ENCODE results near the gene PRXL2B.
"Not testable (repeated sequence)": the region's sequence is repeated elsewhere in the genome, so short reads cannot be mapped to it uniquely, and the experiment has no call there.

Gene PRXL2B

GRCh38 chr1:2551544-2551943 is 35.0 kb upstream of the PRXL2B start:
- DNase-seq: not testable (repeated sequence)

- DNase-seq: no peak
Observed at GRCh38 chr1:2552189-2552588, 34.4 kb upstream of the PRXL2B start.

- not testable (repeated sequence) for DNase-seq
Observed at GRCh38 chr1:2553076-2553475, 33.5 kb upstream of the PRXL2B start.

GRCh38 chr1:2553871-2554620 is 32.5 kb upstream of the PRXL2B start:
- no peak for DNase-seq

- DNase-seq: peak; percentile 45
Observed at GRCh38 chr1:2554621-2555387, 31.8 kb upstream of the PRXL2B start.

- DNase-seq: peak; percentile 75
Observed at GRCh38 chr1:2555634-2556276, 30.8 kb upstream of the PRXL2B start.

GRCh38 chr1:2556277-2556677 is 30.3 kb upstream of the PRXL2B start, which contains the start of gene TNFRSF14:
TNFRSF14 (plus strand) TSS chr1:2556371; CDS start chr1:2556665, 294 bp downstream.
- DNase-seq: peak; percentile 78

GRCh38 chr1:2556678-2557481 is 29.7 kb upstream of the PRXL2B start:
- peak; percentile 34 for DNase-seq

GRCh38 chr1:2557482-2558400 is 28.8 kb upstream of the PRXL2B start:
- no peak for DNase-seq

- no peak for DNase-seq
Observed at GRCh38 chr1:2558420-2558819, 28.2 kb upstream of the PRXL2B start.

GRCh38 chr1:2558861-2559260 is 27.7 kb upstream of the PRXL2B start:
- no peak for DNase-seq

GRCh38 chr1:2559509-2560298 is 26.9 kb upstream of the PRXL2B start:
- DNase-seq: no peak

GRCh38 chr1:2560299-2561073 is 26.1 kb upstream of the PRXL2B start:
- no peak for DNase-seq

GRCh38 chr1:2561446-2561845 is 25.1 kb upstream of the PRXL2B start:
- DNase-seq: no peak

- no peak for DNase-seq
Observed at GRCh38 chr1:2561898-2562895, 24.4 kb upstream of the PRXL2B start.

- DNase-seq: no peak
Observed at GRCh38 chr1:2563205-2563604, 23.4 kb upstream of the PRXL2B start.

GRCh38 chr1:2564006-2564814 is 22.4 kb upstream of the PRXL2B start:
- no peak for DNase-seq

Data from activated naive CD4-positive, alpha-beta T cell treated with Interleukin-2 at 50 U/mL for 16 hours (primary cell).